ENCODE data around the gene KCNJ6.
"Not testable (repeated sequence)": the region's sequence is repeated elsewhere in the genome, so short reads cannot be mapped to it uniquely, and the experiment has no call there.

KCNJ6 gene

GRCh38 chr21:37592496-37592895 lies 323.8 kb downstream of the KCNJ6 start:
- no peak for DNase-seq

DNA sequence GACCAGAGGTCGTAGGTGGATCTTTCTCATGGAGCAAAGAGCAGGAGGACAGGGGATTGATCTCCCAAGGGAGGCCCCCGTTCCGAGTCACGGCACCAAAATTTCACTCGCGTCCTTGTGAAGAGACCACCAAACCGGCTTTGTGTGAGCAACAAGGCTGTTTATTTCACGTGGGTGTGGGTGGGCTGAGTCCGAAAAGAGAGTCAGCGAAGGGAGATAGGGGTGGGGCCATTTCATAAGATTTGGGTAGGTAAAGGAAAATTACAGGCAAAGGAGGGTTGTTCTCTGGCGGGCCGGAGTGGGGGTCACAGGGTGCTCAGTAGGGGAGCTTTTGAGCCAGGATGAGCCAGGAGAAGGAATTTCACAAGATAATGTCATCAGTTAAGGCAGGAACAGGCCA lies 324.3 kb downstream of the KCNJ6 start:
- not testable (repeated sequence) for DNase-seq

DNA sequence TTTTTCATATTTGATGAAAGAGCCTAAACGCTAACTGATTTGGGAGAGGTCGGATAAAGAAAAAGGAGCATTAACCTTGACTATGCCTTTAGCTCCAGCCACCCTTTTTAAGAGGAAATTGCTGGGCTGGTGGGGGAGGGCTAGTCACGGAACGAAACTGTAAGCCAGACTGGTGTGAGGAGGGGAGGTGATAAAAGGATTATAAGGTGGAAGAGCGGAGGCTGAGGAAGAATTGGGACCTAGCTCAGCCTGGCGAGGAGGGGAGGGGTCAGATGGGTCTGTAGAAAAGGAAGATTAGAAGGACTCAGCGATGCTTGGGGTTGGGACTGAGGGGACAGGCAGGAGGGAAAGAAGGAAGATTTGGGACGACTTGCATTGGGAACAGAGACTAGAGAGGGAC lies 325.4 kb downstream of the KCNJ6 start:
- not testable (repeated sequence) for DNase-seq

GRCh38 chr21:37588644-37589043 lies 327.6 kb downstream of the KCNJ6 start:
- DNase-seq, result not testable (repeated sequence)

DNA sequence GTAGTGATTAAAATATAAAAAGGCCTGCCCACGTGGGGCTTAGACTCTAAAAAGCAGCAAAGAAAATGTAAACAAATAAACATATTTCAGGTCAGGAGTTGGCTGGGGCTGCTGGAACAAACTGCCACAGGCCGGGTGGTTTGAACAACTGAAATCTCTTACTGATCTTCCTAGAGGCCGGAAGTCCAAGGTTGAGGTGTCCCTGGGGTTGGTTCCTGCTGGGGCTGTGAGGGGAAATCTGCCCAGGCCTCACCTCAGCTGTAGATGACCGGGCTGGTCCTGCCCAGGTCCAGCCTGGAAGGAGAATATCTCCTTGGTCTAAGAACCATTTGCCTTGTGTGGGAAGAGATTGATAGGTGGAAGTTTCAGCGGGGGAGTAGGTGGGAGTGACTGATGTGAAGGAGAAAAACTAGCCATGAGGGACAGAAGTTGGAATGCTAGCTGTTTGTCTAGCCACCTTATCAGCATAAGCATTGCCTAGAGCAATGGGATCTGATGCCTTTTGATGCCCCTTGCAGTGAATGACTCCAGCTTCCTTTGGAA lies 328.6 kb downstream of the KCNJ6 start:
- no peak for DNase-seq

- no peak for DNase-seq
These were observed 329.1 kb downstream of the KCNJ6 start for GRCh38 chr21:37587203-37587602.

DNA sequence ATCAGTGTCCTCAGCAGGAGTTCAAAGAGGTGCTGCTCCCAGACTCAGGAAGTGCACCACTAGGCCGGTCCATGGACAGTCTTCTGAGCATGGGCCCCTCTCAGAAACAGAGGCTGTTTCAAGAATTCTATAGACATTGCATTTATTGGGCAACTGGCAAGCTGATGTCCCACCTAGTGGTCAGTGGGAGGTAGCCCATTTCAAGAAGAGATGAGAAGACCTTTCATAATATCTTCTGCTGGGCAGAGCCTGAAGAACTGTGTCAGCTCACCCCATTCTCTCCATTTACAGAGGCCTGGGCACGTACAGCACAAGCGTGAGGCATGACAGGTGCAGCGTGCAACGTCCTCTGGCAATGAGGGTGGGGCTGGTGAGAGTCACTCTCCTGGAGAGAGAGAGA lies 333.7 kb downstream of the KCNJ6 start:
- DNase-seq, result no peak

- no peak for DNase-seq
These were observed 335.6 kb downstream of the KCNJ6 start for GRCh38 chr21:37580666-37581065.

- DNase-seq, result no peak
These were observed 336.9 kb downstream of the KCNJ6 start for GRCh38 chr21:37579356-37579755.

GRCh38 chr21:37578471-37579126 lies 337.7 kb downstream of the KCNJ6 start:
- no peak for DNase-seq

- not testable (repeated sequence) for DNase-seq
These were observed 339.3 kb downstream of the KCNJ6 start for GRCh38 chr21:37576929-37577328.

DNA sequence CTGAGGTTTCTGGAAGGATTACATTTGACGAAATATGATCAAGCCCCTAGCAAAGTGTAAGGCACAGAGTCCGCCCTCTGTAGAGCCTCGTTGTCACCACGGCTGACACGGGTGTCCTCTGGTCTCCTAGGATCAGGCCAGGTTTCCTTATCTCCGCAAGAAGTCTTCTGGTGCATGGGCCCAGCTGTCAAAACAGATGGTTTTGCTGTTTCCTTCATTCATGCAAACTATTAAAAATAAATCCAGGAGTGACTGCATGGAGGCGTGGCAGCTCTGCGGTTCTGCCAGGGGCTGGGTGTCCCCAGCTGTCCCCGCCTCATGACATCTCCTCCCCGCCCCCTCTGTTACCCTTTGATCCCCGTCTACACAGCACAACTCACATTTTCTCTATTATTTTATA lies 340.7 kb downstream of the KCNJ6 start:
- no peak for DNase-seq

DNA sequence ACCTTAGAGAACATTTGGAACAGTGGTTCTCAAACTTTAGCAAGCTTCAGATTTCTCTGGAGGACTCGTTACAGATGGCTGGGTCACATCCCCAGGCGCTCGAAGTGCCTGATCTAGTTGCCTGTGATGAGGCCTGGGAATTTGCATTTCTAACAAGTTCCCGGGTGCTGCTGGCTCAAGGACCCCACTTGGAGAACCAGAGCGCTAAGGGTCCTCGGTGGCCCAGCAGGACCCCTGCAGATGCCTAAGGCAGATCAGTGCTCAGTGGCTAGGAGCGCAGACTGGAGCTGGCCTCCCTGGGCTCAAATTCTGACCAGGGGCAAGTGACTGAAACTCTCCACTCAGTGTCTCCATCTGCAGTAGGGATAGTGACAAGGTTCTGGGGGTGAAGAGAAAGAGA lies 341.5 kb downstream of the KCNJ6 start:
- DNase-seq, result no peak

DNA sequence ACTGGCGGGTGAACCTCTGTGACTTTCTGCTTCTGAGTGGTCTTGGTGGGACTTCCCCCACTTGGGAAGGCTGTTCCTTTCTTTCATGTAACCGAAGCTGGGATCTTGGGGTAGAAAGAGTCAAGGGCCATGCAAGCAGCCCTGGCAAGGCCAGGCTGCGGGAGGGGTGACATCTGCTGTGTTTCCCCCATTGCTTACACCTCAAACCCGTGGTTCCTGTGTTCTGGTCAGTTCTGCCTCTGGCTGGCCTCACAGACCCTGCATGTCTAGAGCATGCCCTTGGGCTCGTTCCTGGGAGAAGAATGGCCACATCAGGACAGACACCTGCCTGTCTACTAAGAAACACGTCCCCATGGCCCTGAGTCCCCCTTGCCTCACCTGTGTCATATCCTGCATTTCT lies 341.9 kb downstream of the KCNJ6 start:
- no peak for DNase-seq

DNA sequence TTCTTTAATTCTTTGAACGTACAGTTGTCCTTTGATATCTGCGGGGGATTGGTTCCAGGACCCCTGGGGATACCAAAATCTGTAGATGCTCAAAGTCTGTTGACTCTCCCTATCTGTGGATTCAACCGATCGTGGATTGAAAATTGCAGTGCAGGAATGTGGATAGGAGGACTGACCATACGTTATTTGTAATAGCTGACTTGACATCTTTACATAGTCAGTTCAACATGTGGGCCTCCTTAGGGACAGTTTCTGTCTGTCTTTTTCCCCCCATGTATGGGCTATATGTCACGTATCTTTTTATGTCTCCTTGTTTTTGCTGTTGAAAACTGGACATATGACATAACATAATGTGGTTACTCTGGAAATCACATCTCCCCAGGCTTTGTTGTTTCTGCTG lies 344.8 kb downstream of the KCNJ6 start:
- DNase-seq, result no peak

GRCh38 chr21:37568916-37569315 lies 347.3 kb downstream of the KCNJ6 start:
- no peak for DNase-seq

DNA sequence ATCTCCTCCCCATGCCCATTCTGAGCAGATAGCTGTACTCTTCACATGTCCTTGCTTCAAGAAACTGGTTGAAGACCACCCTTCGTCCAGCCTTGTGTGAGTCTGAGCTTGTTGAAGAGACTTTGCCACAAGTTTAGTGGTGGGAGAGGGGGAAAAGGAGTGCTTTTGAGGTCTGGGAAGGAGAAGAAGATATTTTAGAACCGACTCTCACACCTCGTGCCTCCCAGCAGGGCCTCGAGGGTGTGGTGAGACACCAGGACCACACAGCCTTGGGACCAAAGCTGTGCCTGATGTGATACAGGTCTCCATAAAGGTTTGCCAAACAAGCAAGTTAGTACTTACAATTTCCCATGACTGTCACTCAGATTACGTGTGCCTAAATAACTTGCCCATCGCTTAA lies 347.8 kb downstream of the KCNJ6 start:
- DNase-seq, result no peak

- no peak for DNase-seq
These were observed 349.3 kb downstream of the KCNJ6 start for GRCh38 chr21:37566790-37567615.

- no peak for DNase-seq
These were observed 350.6 kb downstream of the KCNJ6 start for GRCh38 chr21:37565530-37566223.

DNA sequence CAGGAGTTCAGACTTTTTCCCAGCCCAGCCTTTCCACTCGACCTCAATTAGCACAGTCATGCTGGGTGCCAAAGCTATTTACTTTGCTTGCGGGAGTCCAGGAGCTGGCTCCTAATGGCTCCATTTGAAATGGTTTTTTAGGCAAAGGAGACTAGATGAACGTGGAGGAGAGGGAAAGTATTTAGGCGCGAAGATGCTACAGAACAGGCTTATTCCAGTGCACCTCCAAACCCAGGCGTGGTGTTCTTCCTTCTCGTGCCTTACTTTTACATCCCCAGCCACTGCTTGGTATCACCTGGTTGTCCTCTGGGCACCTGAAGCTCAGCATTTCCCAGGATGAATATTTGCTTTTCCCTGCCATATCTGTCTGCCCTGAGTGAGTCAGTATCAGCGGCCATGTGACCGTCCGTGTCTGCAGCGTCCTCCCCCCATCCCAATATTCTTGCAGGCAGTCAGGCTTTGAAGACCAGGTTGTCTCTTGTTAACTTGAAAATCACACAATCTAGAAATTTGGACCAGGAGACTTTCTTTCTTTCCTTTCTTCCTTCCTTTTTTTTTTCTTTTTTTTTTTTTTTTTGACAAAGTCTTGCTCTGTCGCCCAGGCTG lies 351.2 kb downstream of the KCNJ6 start:
- no peak for DNase-seq

DNA sequence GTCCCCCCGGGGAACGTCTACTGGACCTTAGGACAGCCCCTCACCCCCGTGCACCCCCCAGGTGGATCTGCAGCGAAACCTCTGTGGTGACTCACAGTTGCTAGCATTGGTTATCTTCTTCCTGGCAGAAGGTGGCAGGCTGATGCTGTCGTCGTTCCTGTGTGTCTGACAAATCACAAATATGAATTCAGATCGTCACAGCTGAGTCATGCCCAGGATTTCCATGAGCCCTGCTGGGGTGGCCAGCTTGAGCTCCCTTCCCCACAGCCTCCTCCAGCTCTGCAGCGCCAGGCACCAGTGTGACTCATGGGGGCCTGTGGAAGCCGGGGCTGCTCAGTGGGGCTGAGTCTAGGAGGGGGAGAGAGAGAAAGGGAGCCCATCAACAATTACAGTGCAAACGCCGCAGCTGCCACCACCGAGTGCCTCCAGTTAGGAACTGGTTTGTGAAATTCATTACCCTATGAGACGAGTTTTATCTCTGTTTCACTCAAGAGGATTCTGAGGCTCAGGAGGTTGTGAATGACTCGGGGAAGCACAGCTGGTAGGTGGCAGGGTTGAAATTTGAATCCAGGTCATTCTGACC lies 351.8 kb downstream of the KCNJ6 start:
- peak; percentile 85 for DNase-seq

GRCh38 chr21:37563641-37564340 lies 352.5 kb downstream of the KCNJ6 start:
- DNase-seq, result peak; percentile 93
